OCI-LY3 (cell line): ENCODE results near the gene ASB6.

Source experiments
- CTCF ChIP-seq: fragments of 200-600, 300-600 bp; sonication (generic); IDR thresholded peaks from 2 replicates; pipeline ENCODE4 v1.5.1; 2014; ENCODE audit warnings: antibody characterized with exemption, low read length, low read depth
- EZH2phosphoT487 ChIP-seq: fragments of 200-600 bp; shearing (Covaris generic); IDR thresholded peaks from 2 replicates; pipeline ENCODE4 v1.6.1; 2018; ENCODE audit warnings: antibody characterized with exemption, mixed run types, low read depth

- no peak for TF ChIP-seq CTCF
- TF ChIP-seq EZH2phosphoT487, result no peak
These were observed 45.2 kb downstream of the ASB6 start for GRCh38 chr9:129596541-129597331.
